ENCODE results near the gene SERP2.

The SERP2 gene

DNA sequence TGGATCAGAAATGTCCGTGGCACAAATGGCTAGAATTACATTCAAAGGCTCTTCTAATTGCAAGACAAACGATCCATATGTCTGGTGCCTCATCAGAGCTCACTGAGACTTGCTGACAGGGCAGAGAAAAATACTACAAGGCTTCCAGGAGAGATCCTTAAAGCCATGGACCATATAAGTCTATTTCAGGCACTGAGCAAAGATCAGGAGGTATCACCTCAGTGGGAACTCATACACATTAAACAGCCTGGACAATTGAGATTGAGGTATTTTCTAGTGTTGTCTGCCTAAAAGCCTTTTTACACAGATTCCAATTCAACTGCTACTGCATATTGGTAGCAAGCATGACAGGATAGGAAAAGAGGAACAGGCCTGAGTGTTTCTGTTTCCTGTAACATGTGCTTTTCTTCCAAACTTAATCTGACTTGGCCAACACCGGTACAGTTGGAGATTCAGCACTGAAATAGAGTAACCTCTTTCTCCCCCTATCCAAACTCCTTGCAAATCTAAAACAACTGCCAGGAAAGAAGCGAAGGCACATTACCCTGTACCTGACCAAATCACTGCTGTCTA lies 65.9 kb downstream of the SERP2 start:
- H3K79me2 ChIP-seq: no peaks in the 10 kb centered on the region
- no peak overlapping the region for H3K4me2 ChIP-seq (ENCODE audit: low read length)
- no peak overlapping the region for H3K9ac ChIP-seq
- no peak overlapping the region for H3K4me3 ChIP-seq (ENCODE audit: low read depth, low read length)
- no peak overlapping the region for H2AFZ ChIP-seq
- no peaks in the 10 kb centered on the region for H3K27me3 ChIP-seq (ENCODE audit: control insufficient read depth, insufficient read depth, low read length)
- H3K27ac ChIP-seq: no peak overlapping the region
- no peaks in the 10 kb centered on the region for H3K36me3 ChIP-seq (ENCODE audit: control insufficient read depth, insufficient read depth, low read length)
- no peaks in the 10 kb centered on the region for H3K9me3 ChIP-seq (ENCODE audit: control insufficient read depth, low read length)
- no peaks in the 10 kb centered on the region for H3K4me1 ChIP-seq
- TF ChIP-seq, protein P1, sequence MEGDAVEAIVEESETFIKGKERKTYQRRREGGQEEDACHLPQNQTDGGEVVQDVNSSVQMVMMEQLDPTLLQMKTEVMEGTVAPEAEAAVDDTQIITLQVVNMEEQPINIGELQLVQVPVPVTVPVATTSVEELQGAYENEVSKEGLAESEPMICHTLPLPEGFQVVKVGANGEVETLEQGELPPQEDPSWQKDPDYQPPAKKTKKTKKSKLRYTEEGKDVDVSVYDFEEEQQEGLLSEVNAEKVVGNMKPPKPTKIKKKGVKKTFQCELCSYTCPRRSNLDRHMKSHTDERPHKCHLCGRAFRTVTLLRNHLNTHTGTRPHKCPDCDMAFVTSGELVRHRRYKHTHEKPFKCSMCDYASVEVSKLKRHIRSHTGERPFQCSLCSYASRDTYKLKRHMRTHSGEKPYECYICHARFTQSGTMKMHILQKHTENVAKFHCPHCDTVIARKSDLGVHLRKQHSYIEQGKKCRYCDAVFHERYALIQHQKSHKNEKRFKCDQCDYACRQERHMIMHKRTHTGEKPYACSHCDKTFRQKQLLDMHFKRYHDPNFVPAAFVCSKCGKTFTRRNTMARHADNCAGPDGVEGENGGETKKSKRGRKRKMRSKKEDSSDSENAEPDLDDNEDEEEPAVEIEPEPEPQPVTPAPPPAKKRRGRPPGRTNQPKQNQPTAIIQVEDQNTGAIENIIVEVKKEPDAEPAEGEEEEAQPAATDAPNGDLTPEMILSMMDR (IDR thresholded peaks at IDR 0.05): no peak

DNA sequence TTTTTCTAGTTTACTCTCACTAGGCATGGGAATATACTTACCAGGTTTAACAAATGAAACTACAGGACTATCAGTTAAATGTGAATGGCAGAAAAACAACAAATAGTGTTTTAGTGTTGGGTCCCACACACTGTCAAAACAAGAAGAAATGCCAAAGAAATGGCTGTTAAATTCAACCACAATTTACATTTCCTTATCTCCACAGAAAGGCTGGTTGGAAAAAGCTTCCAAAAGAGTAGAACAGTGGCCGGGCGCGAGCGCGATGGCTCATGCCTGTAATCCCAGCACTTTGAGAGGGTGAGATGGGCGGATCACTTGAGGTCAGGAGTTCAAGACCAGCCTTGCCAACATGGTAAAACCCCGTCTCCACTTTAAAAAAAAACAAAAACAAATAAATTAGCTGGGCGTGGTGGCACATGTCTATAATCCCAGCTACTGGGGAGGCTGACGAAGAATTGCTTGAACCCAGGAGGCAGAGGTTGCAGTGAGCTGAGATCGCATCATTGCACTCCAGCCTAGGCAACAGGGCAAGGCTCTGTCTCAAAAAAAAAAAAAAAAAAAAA lies 66.5 kb downstream of the SERP2 start:
- no peaks in the 10 kb centered on the region for H3K9me3 ChIP-seq (ENCODE audit: control insufficient read depth, low read length)
- H3K79me2 ChIP-seq: no peaks in the 10 kb centered on the region
- no peak overlapping the region for H3K27ac ChIP-seq
- H3K36me3 ChIP-seq (ENCODE audit: control insufficient read depth, insufficient read depth, low read length): no peaks in the 10 kb centered on the region
- TF ChIP-seq, protein P1 (IDR thresholded peaks at IDR 0.05): no peak
- H3K4me1 ChIP-seq: no peaks in the 10 kb centered on the region
- H2AFZ ChIP-seq: no peak overlapping the region
- no peak overlapping the region for H3K9ac ChIP-seq
- H3K27me3 ChIP-seq (ENCODE audit: control insufficient read depth, insufficient read depth, low read length): no peaks in the 10 kb centered on the region
- H3K4me2 ChIP-seq (ENCODE audit: low read length): no peak overlapping the region
- H3K4me3 ChIP-seq (ENCODE audit: low read depth, low read length): no peak overlapping the region
